ENCODE measurements around the gene EPHA7.

EPHA7 gene

DNA sequence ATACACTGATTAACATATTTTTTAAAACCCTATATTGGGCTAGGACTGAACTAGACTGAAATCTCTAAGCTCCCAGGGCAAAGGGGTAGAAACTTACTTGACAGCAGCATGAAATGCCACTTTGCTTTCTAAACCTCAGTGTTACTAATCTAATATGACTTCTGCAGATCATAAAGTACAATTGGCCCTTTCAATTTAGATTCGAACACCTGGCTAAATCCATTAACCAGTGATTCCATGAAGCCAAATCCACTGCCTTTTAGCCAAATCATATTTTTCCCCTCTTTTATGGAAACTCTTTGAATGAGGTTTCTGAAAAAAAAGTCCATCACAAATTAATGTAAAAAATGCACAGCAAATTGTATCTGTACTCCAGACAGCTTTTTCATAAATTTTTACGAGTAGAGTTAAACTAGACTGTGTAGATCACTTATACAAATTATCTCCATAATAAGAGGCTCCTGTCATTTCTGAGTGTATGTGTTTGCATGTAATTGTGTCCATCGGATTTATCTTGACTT is 25.7 kb downstream of the EPHA7 start:
- H3K27ac ChIP-seq (ENCODE audit: low read depth, low read length), result no peak overlapping the region
- H3K27me3 ChIP-seq (ENCODE audit: insufficient read depth, low read length), result no peaks in the 10 kb centered on the region
- no peak overlapping the region for H3K9ac ChIP-seq (ENCODE audit: low read depth, low read length)
- 92% methylated on average over 3 of the region's 3 CpGs for WGBS
- no peaks in the 10 kb centered on the region for H3K9me3 ChIP-seq (ENCODE audit: insufficient read depth, low read depth, low read length)
- peaks cover 5% of the 10 kb centered on the region; the same call in 1 of the 2 replicates for H3K36me3 ChIP-seq (ENCODE audit: insufficient read depth, low read length)
- no peaks in the 10 kb centered on the region for H3K4me1 ChIP-seq (ENCODE audit: insufficient read depth, low read length)
- H3K4me3 ChIP-seq (ENCODE audit: low read length), result no peak overlapping the region

DNA sequence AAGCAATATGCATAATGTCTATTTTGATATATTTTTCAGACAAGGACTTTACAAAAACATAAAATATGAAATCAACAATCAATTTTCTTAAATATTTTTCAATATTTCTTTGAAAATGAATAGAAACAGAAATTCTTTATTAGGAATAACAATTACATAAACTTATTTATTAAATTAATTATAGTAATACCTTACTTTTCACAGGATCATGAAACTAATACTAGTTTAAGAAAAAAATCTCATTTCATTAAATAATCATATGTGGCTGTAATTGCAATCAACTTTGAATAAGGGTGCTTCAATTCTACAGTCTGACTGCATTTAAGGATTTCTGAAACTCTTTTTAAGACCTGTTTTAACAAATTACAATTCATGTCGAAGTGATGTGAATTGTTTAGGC is 26.6 kb downstream of the EPHA7 start:
- H3K36me3 ChIP-seq (ENCODE audit: insufficient read depth, low read length), result peaks cover 5% of the 10 kb centered on the region; the same call in 1 of the 2 replicates
- no peaks in the 10 kb centered on the region for H3K4me1 ChIP-seq (ENCODE audit: insufficient read depth, low read length)
- whole genome bisulfite sequencing, result 100% methylated on average over 1 of the region's 1 CpG

DNA sequence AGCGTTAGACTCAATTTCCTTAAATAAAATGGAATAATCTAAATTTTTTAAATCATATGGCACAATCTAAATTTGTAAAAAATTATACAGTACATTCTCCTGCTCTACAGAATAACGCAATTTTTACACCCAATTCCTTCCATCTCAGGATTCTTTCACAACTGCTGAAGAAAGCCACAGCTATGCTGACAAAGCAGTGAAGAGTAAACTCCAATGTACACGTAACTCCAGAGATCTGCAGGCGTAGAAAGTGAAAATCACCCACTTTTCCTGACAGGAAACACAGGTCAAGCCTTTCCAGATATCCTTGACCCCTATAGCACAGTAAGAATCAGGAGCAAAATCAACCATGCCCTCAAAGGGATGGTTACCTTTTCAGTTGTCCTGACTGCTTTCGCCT is 27.4 kb downstream of the EPHA7 start:
- Histone ChIP-seq H3K9me3 (ENCODE audit: insufficient read depth, low read depth, low read length) (no peaks in the 10 kb centered on the region), H3K4me3 (ENCODE audit: low read length) (no peak overlapping the region), H3K9ac (ENCODE audit: low read depth, low read length) (no peak overlapping the region), H3K27ac (ENCODE audit: low read depth, low read length) (no peak overlapping the region), H3K4me1 (ENCODE audit: insufficient read depth, low read length) (no peaks in the 10 kb centered on the region), H3K36me3 (ENCODE audit: insufficient read depth, low read length) (0 out of 2 replicates have a peak, but pooled peaks cover 2% of the 10 kb centered on the region), H3K27me3 (ENCODE audit: insufficient read depth, low read length) (no peaks in the 10 kb centered on the region)
- 93% methylated on average over 4 of the region's 5 CpGs for WGBS

More for the DNA sequence above, 26.6 kb downstream of the EPHA7 start:
- no peak overlapping the region for H3K27ac ChIP-seq (ENCODE audit: low read depth, low read length)
- H3K4me3 ChIP-seq (ENCODE audit: low read length), result no peak overlapping the region
- no peaks in the 10 kb centered on the region for H3K9me3 ChIP-seq (ENCODE audit: insufficient read depth, low read depth, low read length)
- no peaks in the 10 kb centered on the region for H3K27me3 ChIP-seq (ENCODE audit: insufficient read depth, low read length)
- no peak overlapping the region for H3K9ac ChIP-seq (ENCODE audit: low read depth, low read length)

DNA sequence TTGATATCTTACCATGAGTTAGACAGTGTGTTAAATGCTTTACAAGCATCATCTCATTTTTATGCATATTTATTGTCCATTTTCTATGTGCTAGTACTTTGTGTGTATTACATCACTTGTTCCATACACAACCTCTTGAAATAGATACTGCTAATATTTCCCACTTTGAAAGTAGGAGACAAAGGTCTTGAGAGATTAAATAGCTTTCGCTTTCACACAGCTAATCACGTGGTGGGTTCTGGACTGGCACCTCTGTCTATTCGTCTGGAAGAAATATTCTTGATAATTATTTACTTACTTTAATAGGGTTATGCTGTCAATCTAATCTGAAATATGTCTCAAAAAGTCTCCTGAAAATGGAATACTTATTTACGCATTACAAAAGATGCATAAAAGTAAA is 30.2 kb downstream of the EPHA7 start:
- Histone ChIP-seq H3K4me1 (ENCODE audit: insufficient read depth, low read length) (no peaks in the 10 kb centered on the region), H3K27ac (ENCODE audit: low read depth, low read length) (no peak overlapping the region), H3K9ac (ENCODE audit: low read depth, low read length) (no peak overlapping the region), H3K9me3 (ENCODE audit: insufficient read depth, low read depth, low read length) (no peaks in the 10 kb centered on the region), H3K4me3 (ENCODE audit: low read length) (no peak overlapping the region), H3K27me3 (ENCODE audit: insufficient read depth, low read length) (no peaks in the 10 kb centered on the region), H3K36me3 (ENCODE audit: insufficient read depth, low read length) (0 out of 2 replicates have a peak, but pooled peaks cover 2% of the 10 kb centered on the region)
- 90% methylated on average over 3 of the region's 4 CpGs for WGBS

GRCh38 chr6:93388070-93388469 is 31.3 kb downstream of the EPHA7 start:
- no peaks in the 10 kb centered on the region for H3K4me1 ChIP-seq (ENCODE audit: insufficient read depth, low read length)
- H3K27me3 ChIP-seq (ENCODE audit: insufficient read depth, low read length), result no peaks in the 10 kb centered on the region
- H3K4me3 ChIP-seq (ENCODE audit: low read length), result no peak overlapping the region
- no peak overlapping the region for H3K27ac ChIP-seq (ENCODE audit: low read depth, low read length)
- H3K9ac ChIP-seq (ENCODE audit: low read depth, low read length), result no peak overlapping the region
- H3K9me3 ChIP-seq (ENCODE audit: insufficient read depth, low read depth, low read length), result no peaks in the 10 kb centered on the region
- 0 out of 2 replicates have a peak, but pooled peaks cover 2% of the 10 kb centered on the region for H3K36me3 ChIP-seq (ENCODE audit: insufficient read depth, low read length)
- WGBS, result 100% methylated on average over 1 of the region's 1 CpG

DNA sequence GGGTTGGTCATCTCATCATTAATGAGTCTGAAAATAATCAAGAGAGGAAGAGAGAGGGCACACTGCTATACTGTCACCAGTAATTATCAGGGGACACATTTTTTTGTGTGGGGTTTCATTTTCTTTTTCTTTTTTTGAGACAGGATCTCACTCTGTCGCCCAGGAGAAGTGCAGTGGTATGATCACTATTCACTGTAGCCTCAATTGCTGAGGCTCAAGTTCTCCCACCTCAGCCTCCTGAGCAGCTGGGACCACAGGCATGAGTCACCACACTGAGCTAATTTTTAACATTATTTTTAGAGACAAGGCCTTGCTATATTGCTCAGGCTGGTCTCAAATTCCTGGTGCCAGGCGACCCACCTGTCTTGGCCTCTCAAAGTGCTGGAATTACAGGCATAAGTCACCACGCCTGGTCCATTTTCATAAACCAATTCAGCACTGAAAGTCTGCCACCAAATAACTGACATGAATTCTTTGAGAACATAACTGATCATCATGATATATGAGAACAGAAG is 43.3 kb downstream of the EPHA7 start:
- Histone ChIP-seq H3K9me3 (ENCODE audit: insufficient read depth, low read depth, low read length) (no peaks in the 10 kb centered on the region), H3K27me3 (ENCODE audit: insufficient read depth, low read length) (no peaks in the 10 kb centered on the region), H3K36me3 (ENCODE audit: insufficient read depth, low read length) (no peaks in the 10 kb centered on the region), H3K27ac (ENCODE audit: low read depth, low read length) (no peak overlapping the region), H3K4me3 (ENCODE audit: low read length) (no peak overlapping the region), H3K9ac (ENCODE audit: low read depth, low read length) (no peak overlapping the region), H3K4me1 (ENCODE audit: insufficient read depth, low read length) (no peaks in the 10 kb centered on the region)
- 85% methylated on average over 3 of the region's 3 CpGs for WGBS

- Histone ChIP-seq H3K9me3 (ENCODE audit: insufficient read depth, low read depth, low read length) (no peaks in the 10 kb centered on the region), H3K4me1 (ENCODE audit: insufficient read depth, low read length) (no peaks in the 10 kb centered on the region), H3K9ac (ENCODE audit: low read depth, low read length) (no peak overlapping the region), H3K27ac (ENCODE audit: low read depth, low read length) (no peak overlapping the region), H3K27me3 (ENCODE audit: insufficient read depth, low read length) (no peaks in the 10 kb centered on the region), H3K36me3 (ENCODE audit: insufficient read depth, low read length) (no peaks in the 10 kb centered on the region), H3K4me3 (ENCODE audit: low read length) (no peak overlapping the region)
- no CpG with 5 or more reads among the region's 2 CpGs for WGBS
These were observed 45.9 kb downstream of the EPHA7 start for GRCh38 chr6:93373445-93373844.

GRCh38 chr6:93371756-93372155 is 47.6 kb downstream of the EPHA7 start:
- H3K9ac ChIP-seq (ENCODE audit: low read depth, low read length), result no peak overlapping the region

DNA sequence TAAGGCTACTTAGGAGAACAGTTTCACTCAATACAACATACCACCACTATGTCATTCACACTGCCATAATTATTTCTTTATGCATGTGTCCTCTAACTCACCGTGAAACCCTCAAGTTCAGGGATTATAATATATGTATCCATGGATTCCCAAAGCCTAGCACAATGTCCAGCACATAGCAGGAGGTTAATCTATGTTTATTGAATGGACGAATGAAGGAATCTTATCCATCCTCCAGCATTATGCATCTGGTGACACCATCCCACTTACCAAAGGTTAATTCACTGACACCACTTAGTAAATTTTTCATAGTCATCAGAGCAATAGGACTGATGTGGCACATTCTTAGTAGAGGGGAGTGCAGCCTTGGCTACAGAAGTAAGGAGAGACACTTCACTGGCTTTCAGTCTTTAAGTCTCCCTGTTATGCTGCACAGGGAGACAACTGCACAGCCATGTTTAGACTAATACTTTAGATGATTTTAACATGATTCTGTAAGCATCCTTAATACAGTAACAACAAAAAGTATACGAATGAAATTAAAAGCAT is 49.7 kb downstream of the EPHA7 start:
- H3K4me1 ChIP-seq (ENCODE audit: insufficient read depth, low read length), result no peaks in the 10 kb centered on the region
- no peak overlapping the region for H3K9ac ChIP-seq (ENCODE audit: low read depth, low read length)
- no peaks in the 10 kb centered on the region for H3K9me3 ChIP-seq (ENCODE audit: insufficient read depth, low read depth, low read length)
- H3K36me3 ChIP-seq (ENCODE audit: insufficient read depth, low read length), result no peaks in the 10 kb centered on the region
- H3K4me3 ChIP-seq (ENCODE audit: low read length), result no peak overlapping the region
- 100% methylated on average over 1 of the region's 3 CpGs for WGBS
- no peaks in the 10 kb centered on the region for H3K27me3 ChIP-seq (ENCODE audit: insufficient read depth, low read length)
- no peak overlapping the region for H3K27ac ChIP-seq (ENCODE audit: low read depth, low read length)

More at GRCh38 chr6:93371756-93372155, 47.6 kb downstream of the EPHA7 start:
- no peak overlapping the region for H3K4me3 ChIP-seq (ENCODE audit: low read length)
- H3K36me3 ChIP-seq (ENCODE audit: insufficient read depth, low read length), result no peaks in the 10 kb centered on the region
- no peaks in the 10 kb centered on the region for H3K27me3 ChIP-seq (ENCODE audit: insufficient read depth, low read length)
- no peak overlapping the region for H3K27ac ChIP-seq (ENCODE audit: low read depth, low read length)
- no peaks in the 10 kb centered on the region for H3K9me3 ChIP-seq (ENCODE audit: insufficient read depth, low read depth, low read length)
- no peaks in the 10 kb centered on the region for H3K4me1 ChIP-seq (ENCODE audit: insufficient read depth, low read length)

DNA sequence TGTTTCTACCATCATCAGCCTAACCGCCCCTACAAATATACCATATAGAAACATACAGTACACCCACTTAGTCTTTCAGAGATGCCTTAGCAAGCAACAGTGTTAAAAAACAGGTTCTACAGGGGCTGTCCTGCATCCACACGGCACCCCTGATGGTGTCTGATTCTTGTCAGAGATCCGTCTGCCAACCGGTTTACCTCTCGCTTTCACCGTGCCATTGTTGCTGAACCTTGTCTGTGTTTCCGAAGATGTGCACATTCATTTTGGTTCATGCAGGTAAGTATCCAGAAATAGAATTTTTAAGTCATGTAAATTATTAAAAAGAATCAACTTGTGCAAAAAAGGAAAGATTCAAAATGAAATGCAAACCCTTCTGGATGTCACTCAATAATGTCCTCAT is 52.9 kb downstream of the EPHA7 start:
- no peaks in the 10 kb centered on the region for H3K9me3 ChIP-seq (ENCODE audit: insufficient read depth, low read depth, low read length)
- H3K27me3 ChIP-seq (ENCODE audit: insufficient read depth, low read length), result no peaks in the 10 kb centered on the region
- H3K4me1 ChIP-seq (ENCODE audit: insufficient read depth, low read length), result no peaks in the 10 kb centered on the region
- H3K4me3 ChIP-seq (ENCODE audit: low read length), result no peak overlapping the region
- H3K36me3 ChIP-seq (ENCODE audit: insufficient read depth, low read length), result no peaks in the 10 kb centered on the region
- no peak overlapping the region for H3K27ac ChIP-seq (ENCODE audit: low read depth, low read length)
- 95% methylated on average over 7 of the region's 7 CpGs for WGBS
- no peak overlapping the region for H3K9ac ChIP-seq (ENCODE audit: low read depth, low read length)

- 83% methylated on average over 3 of the region's 3 CpGs for WGBS
- H3K36me3 ChIP-seq (ENCODE audit: insufficient read depth, low read length), result no peaks in the 10 kb centered on the region
- no peaks in the 10 kb centered on the region for H3K4me1 ChIP-seq (ENCODE audit: insufficient read depth, low read length)
- H3K9ac ChIP-seq (ENCODE audit: low read depth, low read length), result no peak overlapping the region
- no peaks in the 10 kb centered on the region for H3K27me3 ChIP-seq (ENCODE audit: insufficient read depth, low read length)
- no peak overlapping the region for H3K4me3 ChIP-seq (ENCODE audit: low read length)
- no peaks in the 10 kb centered on the region for H3K9me3 ChIP-seq (ENCODE audit: insufficient read depth, low read depth, low read length)
- no peak overlapping the region for H3K27ac ChIP-seq (ENCODE audit: low read depth, low read length)
These were observed 53.9 kb downstream of the EPHA7 start for GRCh38 chr6:93365445-93365844.

Measured in HUES64 (cell line).